HG03521 (cell line): ENCODE measurements around the gene ARHGAP30.

Experiments used
- ATAC-seq: cut with Tn5 transposase; IDR thresholded peaks from one replicate; pipeline ENCODE4 v1.9.1; 2021; ENCODE audit warnings: mild to moderate bottlenecking, moderate library complexity; ENCODE audit not compliant: unreplicated experiment

Gene ARHGAP30

GRCh38 chr1:161090617-161091016, 20.9 kb upstream of the ARHGAP30 start:
- ATAC-seq = no peak

- no peak for ATAC-seq
These were observed 20.2 kb upstream of the ARHGAP30 start for GRCh38 chr1:161089938-161090337.

- ATAC-seq = no peak
These were observed 19.7 kb upstream of the ARHGAP30 start, which contains the start of gene NECTIN4 for GRCh38 chr1:161089251-161089924. NECTIN4 (minus strand) TSS chr1:161089558; CDS start chr1:161089296, 262 bp downstream.

- ATAC-seq = no peak
These were observed 19.0 kb upstream of the ARHGAP30 start for GRCh38 chr1:161088587-161089110.

- ATAC-seq = no peak
These were observed 16.8 kb upstream of the ARHGAP30 start for GRCh38 chr1:161086457-161086856.

- no peak for ATAC-seq
These were observed 15.5 kb upstream of the ARHGAP30 start for GRCh38 chr1:161085165-161085564.

- ATAC-seq = no peak
These were observed 14.9 kb upstream of the ARHGAP30 start for GRCh38 chr1:161084597-161084988.

- ATAC-seq = no peak
These were observed 14.3 kb upstream of the ARHGAP30 start for GRCh38 chr1:161083748-161084596.

GRCh38 chr1:161082996-161083747, 13.5 kb upstream of the ARHGAP30 start:
- no peak for ATAC-seq

- ATAC-seq = no peak
These were observed 12.8 kb upstream of the ARHGAP30 start for GRCh38 chr1:161082483-161082882.

GRCh38 chr1:161081519-161081918, 11.8 kb upstream of the ARHGAP30 start:
- no peak for ATAC-seq

- no peak for ATAC-seq
These were observed 11.0 kb upstream of the ARHGAP30 start for GRCh38 chr1:161080441-161081405.

- no peak for ATAC-seq
These were observed 9.9 kb upstream of the ARHGAP30 start for GRCh38 chr1:161079436-161080110.

- no peak for ATAC-seq
These were observed 7.7 kb upstream of the ARHGAP30 start for GRCh38 chr1:161077426-161077825.

- ATAC-seq = no peak
These were observed 6.7 kb upstream of the ARHGAP30 start for GRCh38 chr1:161076410-161076809.

GRCh38 chr1:161074676-161075368, 5.1 kb upstream of the ARHGAP30 start:
- ATAC-seq = no peak

- ATAC-seq = no peak
These were observed 3.9 kb upstream of the ARHGAP30 start for GRCh38 chr1:161073474-161074121.

GRCh38 chr1:161072751-161073449, 3.2 kb upstream of the ARHGAP30 start:
- ATAC-seq = no peak
